Measurements from ENCODE around the gene RPTN.

DNA sequence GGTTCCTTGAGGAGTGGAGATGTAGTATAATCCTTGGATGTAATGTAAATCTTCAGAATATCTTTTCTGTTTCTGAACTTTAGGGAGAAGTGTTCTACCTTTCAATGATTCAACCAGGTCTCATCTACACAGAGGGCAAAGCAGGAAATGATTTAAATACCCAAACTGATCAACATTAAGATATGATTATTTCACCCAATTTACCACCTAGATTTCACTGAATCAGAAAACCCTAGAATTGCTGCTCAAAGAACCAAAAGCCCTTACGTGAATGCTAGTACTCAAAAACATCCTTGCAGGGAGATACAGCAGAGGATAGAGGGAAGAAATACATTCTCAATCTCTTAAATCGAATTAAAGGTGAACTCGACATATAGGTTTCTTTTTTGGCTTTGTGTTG is 5.0 kb downstream of the RPTN start:
- TF ChIP-seq SP1 (IDR thresholded peaks at IDR 0.05) (no peak), ELF4 (IDR thresholded peaks at IDR 0.05) (no peak), SUZ12 (IDR thresholded peaks at IDR 0.05) (no peak), LEF1 (IDR thresholded peaks at IDR 0.05; ENCODE audit: borderline replicate concordance) (no peak), FOXM1 (IDR thresholded peaks at IDR 0.05; ENCODE audit: borderline replicate concordance) (no peak)
